Measurements from ENCODE around the gene PARD6B. TPM values are rescaled to one million over a fixed set of nuclear protein-coding genes. Genes with fewer than 3 reads are reported as not detected.

The PARD6B gene
- polyA plus RNA-seq, 1 donor from 2014 or later: 5.9 TPM

- H3K27me3 ChIP-seq (ENCODE audit: insufficient read depth, low read depth, low read length): no peaks in the 10 kb centered on the region
- H3K9me2 ChIP-seq (ENCODE audit: insufficient read depth, low read length): no peaks in the 10 kb centered on the region
- H3K36me3 ChIP-seq (ENCODE audit: insufficient read depth, low read length): no peaks in the 10 kb centered on the region
- no peak overlapping the region for H3K9ac ChIP-seq (ENCODE audit: low read length)
- H3K4me2 ChIP-seq (ENCODE audit: low read length): no peak overlapping the region
- H3K4me3 ChIP-seq (ENCODE audit: low read length): no peak overlapping the region
- H3F3A ChIP-seq (ENCODE audit: insufficient read depth, low read length, poor library complexity, severe bottlenecking): no peaks in the 10 kb centered on the region
- TF ChIP-seq EZH2 (IDR thresholded peaks at IDR 0.05; ENCODE audit: borderline replicate concordance, insufficient read depth, low read length, poor library complexity, severe bottlenecking) (no peak), RAD21 (conservative IDR thresholded peaks at IDR 0.05) (no peak), CTCF (IDR thresholded peaks at IDR 0.05; ENCODE audit: poor library complexity, severe bottlenecking) (no peak), SMC3 (conservative IDR thresholded peaks at IDR 0.05; ENCODE audit: poor library complexity) (no peak), MXI1 (conservative IDR thresholded peaks at IDR 0.05; ENCODE audit: poor library complexity, severe bottlenecking) (no peak), POLR2AphosphoS5 (IDR thresholded peaks at IDR 0.05) (no peak), TAF1 (IDR thresholded peaks at IDR 0.05; ENCODE audit: low read depth) (no peak), EP300 (conservative IDR thresholded peaks at IDR 0.05; ENCODE audit: poor library complexity, severe bottlenecking) (no peak), REST (IDR thresholded peaks at IDR 0.05; ENCODE audit: borderline replicate concordance) (no peak)
- H3K9me3 ChIP-seq (ENCODE audit: low read length): no peaks in the 10 kb centered on the region
- no peak overlapping the region for H3K27ac ChIP-seq (ENCODE audit: low read length)
- H2AFZ ChIP-seq (ENCODE audit: low read depth, low read length): no peak overlapping the region
- H4K20me1 ChIP-seq (ENCODE audit: insufficient read depth): no peaks in the 10 kb centered on the region
- no peaks in the 10 kb centered on the region for H3K79me2 ChIP-seq (replicated peaks; ENCODE audit: insufficient read depth, low read length)
Measured at GRCh38 chr20:50783903-50784302, 52.5 kb downstream of the PARD6B start.

- H3K9me2 ChIP-seq (ENCODE audit: insufficient read depth, low read length): no peaks in the 10 kb centered on the region
- no peaks in the 10 kb centered on the region for H3K36me3 ChIP-seq (ENCODE audit: insufficient read depth, low read length)
- no peaks in the 10 kb centered on the region for H3F3A ChIP-seq (ENCODE audit: insufficient read depth, low read length, poor library complexity, severe bottlenecking)
- no peak overlapping the region for H3K9ac ChIP-seq (ENCODE audit: low read length)
- TF ChIP-seq SMC3 (conservative IDR thresholded peaks at IDR 0.05; ENCODE audit: poor library complexity) (no peak), REST (IDR thresholded peaks at IDR 0.05; ENCODE audit: borderline replicate concordance) (no peak), POLR2AphosphoS5 (IDR thresholded peaks at IDR 0.05) (no peak), MXI1 (conservative IDR thresholded peaks at IDR 0.05; ENCODE audit: poor library complexity, severe bottlenecking) (no peak), TAF1 (IDR thresholded peaks at IDR 0.05; ENCODE audit: low read depth) (no peak), EZH2 (IDR thresholded peaks at IDR 0.05; ENCODE audit: borderline replicate concordance, insufficient read depth, low read length, poor library complexity, severe bottlenecking) (no peak), RAD21 (conservative IDR thresholded peaks at IDR 0.05) (no peak), EP300 (conservative IDR thresholded peaks at IDR 0.05; ENCODE audit: poor library complexity, severe bottlenecking) (no peak), CTCF (IDR thresholded peaks at IDR 0.05; ENCODE audit: poor library complexity, severe bottlenecking) (no peak)
- no peaks in the 10 kb centered on the region for H3K79me2 ChIP-seq (replicated peaks; ENCODE audit: insufficient read depth, low read length)
- no peaks in the 10 kb centered on the region for H3K27me3 ChIP-seq (ENCODE audit: insufficient read depth, low read depth, low read length)
- H3K4me2 ChIP-seq (ENCODE audit: low read length): no peak overlapping the region
- no peaks in the 10 kb centered on the region for H4K20me1 ChIP-seq (ENCODE audit: insufficient read depth)
- no peak overlapping the region for H3K4me3 ChIP-seq (ENCODE audit: low read length)
- H3K9me3 ChIP-seq (ENCODE audit: low read length): no peaks in the 10 kb centered on the region
- no peak overlapping the region for H3K27ac ChIP-seq (ENCODE audit: low read length)
- H2AFZ ChIP-seq (ENCODE audit: low read depth, low read length): no peak overlapping the region
Measured at GRCh38 chr20:50784464-50784863, 53.1 kb downstream of the PARD6B start.

Measured in neural cell (in vitro differentiated cells).